ENCODE results near the gene TCF12.

Gene TCF12
- 144 to 147 reads per million in 2 donors for total RNA-seq

DNA sequence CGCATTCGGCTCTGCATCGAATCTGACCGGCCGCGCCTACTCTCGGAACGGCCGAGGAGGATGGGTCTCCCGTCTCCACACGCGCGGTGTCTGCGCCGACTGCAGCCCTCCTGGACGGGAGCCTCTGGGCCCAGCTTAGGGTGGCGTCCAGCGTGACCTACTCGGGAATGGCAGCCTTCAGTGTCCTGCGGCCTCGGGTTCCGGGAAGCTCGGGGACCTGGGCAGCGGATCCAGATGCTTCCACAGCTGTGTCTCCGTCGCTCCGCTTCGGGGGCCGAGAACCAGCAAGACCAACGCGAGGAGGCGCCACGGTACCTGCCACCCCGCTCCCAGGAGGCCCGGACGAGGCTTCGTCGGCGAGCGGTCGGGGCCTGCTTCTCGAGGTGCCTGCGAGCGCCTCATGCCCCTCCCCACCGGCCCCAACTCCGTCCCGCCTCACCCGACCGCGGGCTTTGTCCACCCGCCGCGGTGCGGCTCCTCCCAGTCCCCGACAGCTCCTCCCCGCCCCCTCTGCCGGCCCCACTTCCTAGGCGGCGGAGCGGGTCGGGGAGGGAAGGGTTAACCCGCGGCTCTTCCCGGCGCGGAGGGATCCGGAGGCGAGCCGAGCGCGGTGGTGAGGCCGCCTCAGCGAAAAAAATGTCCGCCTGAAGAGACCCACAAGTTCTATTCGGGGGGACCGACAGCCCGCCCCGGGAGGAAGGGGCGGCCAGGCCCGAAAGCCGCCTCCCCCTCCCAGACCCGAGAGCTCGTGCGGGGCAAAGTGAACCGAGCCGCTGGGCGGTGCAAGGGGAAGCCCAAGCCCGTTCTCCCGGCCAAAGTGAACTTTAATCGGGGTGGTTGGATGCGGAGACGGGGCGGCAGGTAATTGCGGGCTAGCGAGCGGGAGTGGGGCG is at the start of gene TCF12:
Gene TCF12 (plus strand): TSS at position 599 of the 893 bp plus-strand sequence. CDS start 1,270 bp downstream, outside the sequence.
- peak; percentile 81 for DNase-seq

DNA sequence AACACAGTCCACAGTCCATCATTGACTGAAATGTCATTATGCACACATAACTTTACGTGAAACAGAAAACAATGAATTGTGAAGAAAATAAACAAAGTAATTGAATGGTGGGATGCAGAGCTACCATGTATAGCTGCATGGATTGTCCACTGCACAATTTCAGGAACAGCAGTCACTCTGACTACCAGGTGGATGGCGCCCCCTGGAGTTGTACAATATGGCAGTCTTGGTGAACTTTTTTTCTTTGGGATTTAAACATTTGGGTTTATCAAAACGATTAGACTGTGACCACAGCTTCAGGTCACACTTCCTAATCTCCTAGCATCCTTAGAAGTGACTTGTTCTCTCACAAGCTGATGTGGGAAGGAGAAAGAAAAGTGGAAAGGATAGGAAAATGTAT is 48.9 kb upstream of the TCF12 start:
- DNase-seq = no peak

DNA sequence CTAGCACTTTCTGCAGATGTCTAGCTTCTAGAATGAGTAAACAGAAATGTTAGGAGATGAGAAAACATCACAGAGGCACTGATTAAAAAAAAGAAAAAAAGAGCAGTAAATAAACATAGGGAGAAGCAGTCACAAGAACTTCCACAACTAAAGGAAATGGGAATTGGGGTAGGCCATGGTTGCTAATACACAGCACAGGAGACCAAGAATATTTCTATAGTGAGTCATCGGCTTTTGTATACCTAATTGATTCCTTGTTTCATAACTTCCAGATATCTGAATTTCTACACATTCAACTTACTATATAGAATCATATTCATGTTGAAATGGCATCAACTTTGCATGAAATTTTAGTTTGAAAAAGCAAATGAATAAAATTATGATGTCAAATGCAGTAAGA is 47.3 kb upstream of the TCF12 start:
- no peak for DNase-seq

DNA sequence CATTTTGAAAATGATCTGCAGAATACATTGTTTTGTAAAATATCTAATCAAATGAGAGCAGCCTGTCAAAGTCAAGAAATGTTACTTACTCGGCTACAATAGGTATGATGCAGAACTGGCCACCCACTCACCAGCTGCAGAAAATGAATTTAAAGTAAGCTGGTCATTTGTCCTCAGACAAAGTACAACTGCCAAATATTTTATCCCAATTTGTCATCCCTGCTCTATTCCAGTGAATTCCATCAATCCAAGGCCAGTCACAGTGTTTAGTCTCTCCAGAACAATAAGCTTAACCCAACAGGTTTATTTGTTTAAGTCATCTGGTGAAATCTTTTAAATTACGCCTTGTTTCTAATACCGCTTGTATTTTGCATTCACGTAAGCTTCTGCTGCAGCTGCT is 46.6 kb upstream of the TCF12 start:
- no peak for DNase-seq

DNA sequence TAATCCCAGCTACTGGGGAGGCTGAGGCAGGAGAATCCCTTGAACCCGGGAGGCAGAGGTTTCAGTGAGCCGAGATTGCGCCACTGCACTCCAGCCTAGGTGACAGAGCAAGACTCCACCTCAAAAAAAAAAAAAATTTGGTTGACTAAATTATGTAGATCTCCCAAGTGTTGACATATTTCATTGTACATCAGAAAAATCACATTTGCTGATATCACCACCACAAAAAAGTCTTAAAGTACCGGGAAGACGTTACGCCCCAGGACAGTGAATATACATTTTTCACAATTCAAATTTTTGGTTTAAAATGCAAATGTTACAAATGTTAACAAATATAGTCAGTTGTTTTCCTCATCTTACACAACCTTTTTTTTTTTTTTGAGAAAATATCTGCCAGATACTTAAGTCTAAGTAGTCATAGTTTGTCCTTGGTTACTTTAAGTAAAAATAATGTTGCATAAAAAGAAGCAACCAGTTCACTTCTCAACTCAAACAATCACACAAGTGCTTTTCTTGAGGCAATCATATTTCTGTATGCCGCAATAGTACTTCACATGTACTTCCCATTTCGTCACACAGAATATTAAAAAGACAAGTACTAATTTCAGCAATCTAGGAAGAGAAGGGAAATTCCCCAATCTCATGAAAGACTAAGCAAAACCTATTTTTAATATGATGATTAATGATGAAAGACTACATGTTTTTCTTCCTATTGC is 41.0 kb upstream of the TCF12 start:
- no peak for DNase-seq

DNA sequence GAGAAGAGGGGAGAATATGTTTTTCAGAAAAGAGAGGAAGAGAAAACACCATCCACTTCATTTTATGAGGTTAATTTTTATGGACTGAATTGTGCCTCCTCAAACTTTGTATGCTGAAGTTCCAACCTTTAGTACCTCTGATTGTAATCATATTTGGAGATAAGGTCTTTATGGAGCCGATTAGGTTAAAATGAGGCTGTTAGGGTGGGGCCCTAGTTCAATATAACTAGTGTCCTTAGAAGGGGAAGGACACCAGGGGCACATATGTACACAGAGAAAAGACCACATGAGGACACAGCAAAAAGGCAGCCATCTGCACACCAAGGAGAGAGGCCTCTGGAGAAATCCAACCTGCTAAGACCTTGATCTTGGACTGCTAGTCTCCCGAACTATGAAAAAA is 38.9 kb upstream of the TCF12 start:
- DNase-seq = no peak

DNA sequence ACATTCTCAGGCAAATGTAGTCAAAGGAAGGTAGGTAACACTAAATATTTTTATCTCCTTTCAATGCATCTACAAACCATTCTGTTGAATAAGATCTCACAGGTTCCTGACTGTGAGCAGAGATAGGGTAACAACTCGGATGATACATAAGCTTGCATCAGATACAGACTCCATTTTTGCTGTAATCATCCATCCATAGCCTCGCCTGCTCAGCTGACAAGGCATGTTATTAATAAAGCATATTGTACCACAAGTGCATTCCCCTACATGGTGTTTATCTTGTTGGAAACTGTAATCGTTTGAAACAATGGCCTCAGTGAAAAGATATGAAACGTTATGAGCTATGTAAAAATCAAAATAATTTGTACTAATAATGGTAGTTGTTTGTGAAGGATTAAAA is 35.4 kb upstream of the TCF12 start:
- DNase-seq = no peak

DNA sequence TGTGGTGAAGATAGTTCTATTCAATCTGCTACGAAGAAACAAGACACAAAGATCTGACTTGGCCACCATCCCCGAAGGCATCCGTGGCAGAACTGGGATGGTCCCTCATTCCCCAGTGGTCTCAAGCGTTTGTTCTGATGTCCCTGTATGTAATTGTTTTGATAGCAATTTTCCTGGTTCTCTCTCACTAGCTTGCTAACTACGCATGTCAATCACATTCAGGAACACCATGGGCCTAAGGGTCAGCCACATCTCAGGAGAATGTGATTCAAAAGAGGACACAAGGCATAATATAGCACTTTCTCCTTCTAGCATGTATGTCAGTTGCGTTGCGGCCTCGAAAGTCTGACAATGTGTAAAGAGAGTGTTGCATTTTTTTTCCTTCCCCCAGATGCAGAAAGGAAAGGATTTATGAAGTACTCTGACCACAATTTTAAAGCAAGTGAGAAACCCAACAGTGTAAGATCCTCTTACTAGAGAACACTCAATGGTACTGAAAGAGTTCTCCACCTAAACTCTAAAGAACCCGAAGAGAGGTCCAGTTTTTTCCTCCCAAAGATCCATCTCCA is 32.0 kb upstream of the TCF12 start:
- no peak for DNase-seq

DNA sequence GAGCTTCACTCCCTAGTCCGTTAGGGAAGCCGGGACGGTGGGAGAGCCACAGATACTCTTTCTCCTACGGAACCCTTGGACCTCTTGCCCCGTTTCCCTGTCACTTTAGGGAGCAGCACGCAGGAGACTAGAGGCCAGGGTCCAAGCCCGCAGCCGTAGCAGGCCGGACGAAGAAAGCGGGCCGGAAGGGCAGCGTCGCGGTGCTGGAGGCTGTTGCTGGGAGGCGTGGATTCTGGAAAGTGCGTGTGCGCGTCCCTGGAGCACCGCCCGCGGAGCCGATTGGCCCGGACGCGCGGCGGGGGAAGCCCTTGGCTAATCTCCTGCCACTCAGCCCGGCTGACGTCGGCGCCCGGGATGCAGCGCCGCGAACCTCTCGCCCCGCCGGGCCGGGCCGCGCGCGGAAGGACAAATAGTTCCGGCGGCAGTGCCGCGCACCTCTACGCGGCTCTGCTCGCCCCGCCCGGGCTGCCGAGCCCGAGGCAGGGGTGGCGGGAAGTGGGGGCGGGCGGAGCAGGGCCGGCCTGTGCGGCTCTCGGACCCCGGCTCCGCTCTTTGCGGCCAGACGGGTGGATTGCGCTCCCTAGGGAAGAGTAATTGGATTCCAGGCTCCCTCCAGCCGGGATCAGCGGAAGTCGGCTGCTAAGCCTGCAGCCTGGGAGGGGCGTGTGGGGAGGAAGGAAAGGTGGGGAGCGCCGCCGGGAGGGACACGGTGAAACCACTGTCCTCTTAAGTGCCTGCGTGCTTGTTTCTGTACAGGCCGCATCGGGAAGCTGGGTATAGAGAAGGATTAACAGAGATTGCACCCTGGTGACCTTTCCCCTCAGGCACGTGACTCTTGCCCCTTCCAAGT is 31.3 kb upstream of the TCF12 start:
- DNase-seq = peak; percentile 75

DNA sequence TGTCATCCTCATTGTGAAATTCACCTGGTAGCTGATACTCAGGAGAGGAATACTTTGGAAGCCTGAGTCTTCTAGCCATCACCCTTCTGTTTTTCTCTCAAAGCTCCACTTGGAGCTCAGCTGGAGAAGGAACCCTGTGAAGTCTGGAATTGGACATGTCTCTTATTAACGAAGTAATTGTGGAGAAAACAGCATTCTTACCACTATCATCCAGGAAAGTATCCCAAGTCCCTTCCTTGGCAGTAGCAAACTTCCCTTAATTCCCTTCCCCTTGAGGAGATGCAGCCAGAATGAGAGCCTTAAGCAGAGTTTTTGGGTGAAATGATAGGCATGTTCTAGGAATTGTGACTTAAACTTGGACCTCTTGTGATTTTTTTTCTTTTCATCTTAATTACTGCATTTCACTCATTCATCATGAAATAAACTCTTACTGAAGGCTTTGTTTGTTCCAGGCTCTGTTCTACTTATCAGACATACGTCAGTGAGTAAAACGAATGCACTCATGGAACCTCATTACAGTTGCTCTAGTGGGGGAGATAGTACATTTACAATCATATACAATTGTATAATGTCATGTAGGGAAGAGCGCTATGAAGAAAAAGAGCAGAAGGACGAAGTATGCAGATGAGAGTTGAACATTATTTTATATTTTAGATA is 30.5 kb upstream of the TCF12 start:
- no peak for DNase-seq

DNA sequence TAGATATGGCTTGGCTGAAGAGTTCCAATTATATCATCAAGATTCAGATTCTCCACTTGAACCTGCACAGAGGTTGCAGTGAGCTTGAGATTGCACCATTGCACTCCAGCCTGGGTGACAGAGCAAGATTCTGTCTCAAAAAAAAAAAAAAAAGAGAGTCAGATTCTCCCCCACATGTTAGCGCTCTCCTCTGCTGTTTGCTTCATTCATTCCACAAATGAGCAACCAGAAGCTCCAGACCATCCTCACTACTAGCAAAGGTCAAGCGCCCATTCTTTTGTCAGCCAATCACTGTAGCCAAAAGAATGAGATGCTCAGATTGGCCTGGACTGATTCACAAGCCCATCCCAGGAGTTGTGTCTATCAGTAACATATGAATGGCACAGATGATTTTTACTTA is 28.4 kb upstream of the TCF12 start:
- no peak for DNase-seq

DNA sequence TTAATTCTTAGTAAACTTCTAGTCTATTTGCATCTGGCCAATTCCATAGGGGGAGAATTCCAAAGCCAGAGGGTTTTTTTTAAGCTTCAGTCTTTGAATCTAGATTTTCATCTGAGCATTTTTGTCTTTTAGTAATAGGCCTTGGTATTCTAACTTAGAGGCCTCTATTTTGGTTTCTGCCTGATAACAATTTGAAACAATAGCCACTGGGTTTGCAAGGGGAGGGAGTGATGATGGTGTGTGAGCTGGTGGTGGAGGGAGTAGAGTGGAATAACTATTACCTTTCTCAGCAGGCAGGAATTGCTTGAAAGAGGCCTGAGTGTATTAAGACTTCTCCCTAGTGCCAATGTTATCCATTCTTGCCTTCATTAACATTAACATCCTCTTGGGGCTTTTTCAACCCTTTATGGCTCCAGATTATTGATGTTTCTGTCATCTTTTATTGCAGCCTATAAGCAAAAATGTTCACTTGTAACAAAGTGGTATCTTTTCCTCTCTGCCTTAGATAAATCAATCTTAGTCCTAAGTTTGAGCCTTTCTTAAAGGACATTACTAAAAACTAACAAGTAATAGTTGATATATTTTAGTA is 26.5 kb upstream of the TCF12 start:
- no peak for DNase-seq

DNA sequence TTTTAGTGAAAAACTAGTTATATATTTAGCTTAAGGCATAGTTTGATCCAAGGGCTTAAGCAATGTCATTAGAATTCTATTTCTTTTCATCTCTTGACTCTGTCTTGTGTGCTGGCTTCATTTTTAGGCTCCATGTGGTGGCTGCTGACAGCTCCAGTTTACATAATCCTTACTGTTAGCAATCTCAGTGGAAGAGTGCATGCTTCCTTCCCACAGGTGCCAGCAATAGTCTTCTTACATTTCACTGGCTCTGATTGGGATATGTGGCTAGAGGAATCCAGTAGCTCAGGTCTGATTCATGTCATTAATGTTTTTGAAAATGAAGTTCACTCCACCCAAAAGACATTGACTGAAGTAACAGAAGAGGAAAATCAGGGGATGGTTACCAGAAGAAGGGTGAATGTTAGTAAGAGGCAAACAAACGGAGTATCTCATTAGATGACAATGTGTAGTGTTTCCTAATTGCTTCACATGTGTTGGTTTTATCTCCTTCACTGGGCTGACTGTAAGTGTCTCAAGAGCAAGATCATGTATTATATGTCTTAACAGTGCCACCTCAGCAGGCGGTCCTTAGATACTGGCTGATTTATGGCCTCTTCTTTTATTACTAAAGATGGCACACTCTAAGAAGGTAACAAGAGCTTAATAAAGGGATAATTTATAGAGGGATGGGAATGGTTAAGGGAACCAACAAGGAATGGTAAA is 25.6 kb upstream of the TCF12 start:
- DNase-seq = no peak

DNA sequence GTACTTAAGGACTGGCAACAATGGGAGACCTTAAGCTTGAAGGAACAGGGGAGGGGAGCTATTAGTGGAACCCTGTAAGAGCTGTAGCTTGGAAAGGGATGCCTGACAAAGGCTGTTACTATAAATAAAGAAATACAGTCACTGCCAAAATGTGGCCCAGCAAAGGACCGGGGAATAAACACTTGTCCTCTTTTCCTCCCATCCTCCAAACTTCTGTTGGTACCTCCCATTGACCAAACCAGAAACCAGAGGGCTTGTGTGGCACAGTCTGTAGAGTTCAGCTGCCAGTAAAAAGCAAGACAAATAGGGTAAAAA is 25.1 kb upstream of the TCF12 start:
- no peak for DNase-seq

DNA sequence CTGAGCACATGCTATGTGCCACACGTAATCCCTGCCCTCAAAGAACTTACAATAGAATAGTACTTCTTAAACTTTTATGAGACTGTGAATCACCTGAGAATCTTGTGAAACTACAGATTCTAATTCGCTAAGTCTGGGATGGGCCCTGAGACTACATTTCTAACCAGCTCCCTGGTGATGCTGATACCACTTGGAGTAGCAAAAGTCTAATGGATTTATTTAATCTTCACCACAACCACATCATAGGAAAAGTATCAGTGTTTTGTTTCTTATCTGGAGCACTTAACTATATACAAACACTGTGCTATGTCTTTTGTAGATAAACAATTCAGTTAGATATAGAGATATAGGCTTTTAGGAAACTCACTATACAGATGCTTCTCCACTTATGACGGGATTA is 23.8 kb upstream of the TCF12 start:
- DNase-seq = no peak

DNA sequence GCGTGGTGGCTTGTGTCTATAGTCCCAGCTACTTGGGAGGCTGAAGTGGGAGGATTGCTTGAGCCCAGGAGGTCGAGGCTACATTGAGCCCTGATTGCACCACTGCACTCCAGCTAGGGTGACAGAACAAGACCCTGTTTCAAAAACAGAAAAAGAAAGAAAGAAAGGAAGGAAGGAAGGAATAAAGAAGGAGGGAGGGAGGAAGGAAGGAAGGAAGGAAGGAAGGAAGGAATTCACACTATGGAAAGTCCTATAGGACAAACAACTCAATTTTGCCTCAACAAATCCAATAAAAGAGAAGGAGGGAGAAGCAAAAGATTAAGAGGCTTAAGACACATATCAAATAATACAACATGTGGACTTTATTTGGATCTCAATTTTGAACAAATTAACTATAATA is 16.5 kb upstream of the TCF12 start:
- no peak for DNase-seq

DNA sequence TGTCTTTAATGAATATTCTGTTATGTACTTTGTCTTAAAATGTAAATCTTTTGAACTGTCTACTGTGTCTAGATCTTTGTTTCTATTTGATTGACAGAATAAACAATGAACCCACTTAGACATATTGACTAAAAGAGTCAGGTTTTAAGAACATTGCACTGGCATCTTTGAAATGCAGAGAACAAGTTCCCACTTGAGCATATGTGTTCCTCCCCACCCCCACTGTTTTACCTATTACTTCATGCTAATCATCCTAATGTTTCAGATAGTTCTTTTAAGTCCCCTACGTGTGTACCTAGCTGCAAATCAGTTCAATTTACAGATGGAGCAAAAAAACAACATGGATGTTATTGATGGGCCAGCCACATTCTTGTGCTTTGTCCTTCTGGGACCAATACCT is 11.7 kb upstream of the TCF12 start:
- no peak for DNase-seq

DNA sequence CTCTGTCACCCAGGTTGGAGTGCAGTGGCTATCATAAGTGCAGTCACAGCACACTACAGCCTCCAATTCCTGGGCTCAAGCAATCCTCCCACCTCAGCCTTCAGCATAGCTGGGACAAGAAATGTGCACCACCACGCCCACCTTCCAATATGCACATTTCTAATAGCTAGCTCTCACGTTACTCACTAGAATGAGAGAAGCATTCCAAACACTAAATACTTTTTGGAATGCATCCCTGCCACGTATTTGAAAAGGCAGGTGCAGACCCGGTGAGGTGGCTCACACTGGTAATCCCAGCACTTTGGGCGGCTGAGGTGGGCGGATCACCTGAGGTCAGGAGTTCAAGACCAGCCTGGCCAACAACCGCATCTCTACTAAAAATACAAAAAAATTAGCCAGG is 7.6 kb upstream of the TCF12 start:
- DNase-seq = no peak

DNA sequence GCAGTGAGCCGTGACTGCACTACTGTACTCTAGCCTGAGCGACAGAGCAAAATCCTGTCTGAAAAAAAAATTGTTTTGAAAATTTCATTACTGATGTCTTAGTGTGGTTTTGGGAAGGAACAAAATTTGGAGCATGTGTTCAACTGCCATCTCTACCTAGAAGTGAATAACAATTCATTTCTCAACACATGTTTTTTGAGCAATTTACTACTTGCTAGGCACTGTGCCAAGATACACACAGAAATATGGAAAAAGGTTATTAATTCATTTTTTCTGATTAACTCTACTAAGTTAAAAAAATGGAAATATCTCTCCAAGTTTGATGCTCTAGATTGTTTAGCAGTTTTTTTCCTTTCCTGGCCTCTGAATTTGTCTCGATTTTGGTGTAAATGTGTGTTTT is 5.2 kb upstream of the TCF12 start:
- DNase-seq = no peak

DNA sequence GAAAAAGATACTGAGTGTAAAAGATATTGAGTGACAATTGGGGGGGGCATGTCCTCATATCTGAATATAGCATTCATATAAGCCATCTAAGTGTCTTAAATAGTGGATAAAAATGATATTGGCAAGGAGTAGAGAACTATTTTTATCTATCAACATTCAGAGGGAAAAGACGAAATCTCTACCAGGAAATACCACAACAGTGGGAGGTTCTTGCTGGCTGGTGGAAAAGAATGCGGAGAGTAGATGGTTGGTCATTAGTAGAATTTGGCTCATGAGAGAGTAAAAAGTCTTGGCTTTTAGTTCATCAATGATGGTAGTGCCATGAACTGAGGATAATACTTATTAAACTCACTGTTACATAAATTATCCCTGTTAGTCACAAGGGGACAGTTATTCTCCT is 4.8 kb upstream of the TCF12 start:
- no peak for DNase-seq

DNA sequence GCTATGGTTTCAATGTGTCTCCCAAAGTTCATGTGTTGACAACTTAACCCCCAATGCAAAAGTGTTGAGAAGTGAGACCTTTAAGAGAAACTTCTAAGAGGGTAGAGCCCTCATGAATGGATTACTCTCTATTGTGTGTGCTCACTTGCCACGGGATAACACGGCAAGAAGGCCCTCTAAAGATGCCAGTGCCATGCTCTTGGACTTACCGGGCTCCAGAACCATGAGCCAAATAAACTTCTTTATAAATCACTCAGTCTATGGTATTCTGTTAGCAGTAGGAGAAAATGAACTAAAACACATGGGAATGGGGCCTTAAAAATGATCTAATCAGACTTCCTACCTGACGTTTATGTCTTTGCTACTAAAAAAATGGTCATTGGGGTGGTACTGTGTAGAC is 2.6 kb upstream of the TCF12 start:
- DNase-seq = no peak
